OCI-LY7 (cell line): Measurements from ENCODE around the gene KNG1.

Experiments
- CTCF ChIP-seq: fragments of 200-600 bp; sonication (generic); conservative IDR thresholded peaks from 2 replicates; pipeline ENCODE4 v1.5.1; 2014; ENCODE audit warnings: mild to moderate bottlenecking, antibody characterized with exemption, low read length, moderate library complexity, mixed read lengths
- EZH2phosphoT487 ChIP-seq: fragments of 200-600 bp; sonication (generic); IDR thresholded peaks from 2 replicates; pipeline ENCODE4 v1.6.1; 2018; ENCODE audit warnings: low read depth, borderline replicate concordance, mild to moderate bottlenecking, mixed run types, antibody characterized with exemption, low read length, moderate library complexity, mixed read lengths

DNA sequence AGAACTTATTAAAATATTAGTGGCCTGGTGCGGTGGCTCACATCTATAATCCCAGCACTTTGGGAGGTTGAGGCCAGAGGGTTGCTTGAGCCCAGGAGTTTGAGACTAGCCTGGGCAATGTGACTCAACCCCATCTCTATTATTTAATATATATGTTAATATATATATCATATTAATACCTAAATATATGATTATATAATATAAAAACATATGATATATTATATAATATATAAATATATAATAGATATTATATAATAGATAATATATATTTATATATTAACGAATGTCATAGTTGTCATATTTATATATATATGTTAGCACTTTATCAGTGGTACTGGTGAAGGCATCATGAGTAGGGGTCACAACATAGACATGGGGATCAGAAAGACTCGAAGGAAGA, 46.1 kb upstream of the KNG1 start:
- TF ChIP-seq CTCF (no peak), EZH2phosphoT487 (no peak)
